Mesendoderm (in vitro differentiated cells): Measurements from ENCODE around the gene SEMA3E.
A peak's percentile ranks its signal among the peaks of the same experiment; 100 is the strongest.

Experiments used
- DNase-seq: peaks from one replicate; pipeline ENCODE4 v3.0.0; 2013
- H2AK5ac ChIP-seq: 2 replicates; pipeline ENCODE4 v1.6.1; 2013; ENCODE audit warnings: low read length, inconsistent platforms
- H2BK120ac ChIP-seq: 2 replicates; pipeline ENCODE4 v1.6.1; 2013; ENCODE audit warnings: low read depth, mild to moderate bottlenecking, low read length, moderate library complexity, mixed read lengths
- H2BK15ac ChIP-seq: replicated peaks from 2 replicates; pipeline ENCODE4 v1.6.1; 2013; ENCODE audit warnings: low read depth, mild to moderate bottlenecking, moderate library complexity
- H2BK5ac ChIP-seq: 2 replicates; pipeline ENCODE4 v1.6.1; 2013; ENCODE audit warnings: low read length, inconsistent platforms
- H3K18ac ChIP-seq: 2 replicates; pipeline ENCODE4 v1.6.1; 2013; ENCODE audit warnings: mild to moderate bottlenecking, low read length, mixed read lengths
- H3K23ac ChIP-seq: one replicate; pipeline ENCODE4 v1.6.1; 2013; ENCODE audit warnings: low read length
- H3K27ac ChIP-seq: 2 replicates; pipeline ENCODE4 v1.5.1; 2013; ENCODE audit warnings: low read depth, mild to moderate bottlenecking, inconsistent platforms, low read length, moderate library complexity
- H3K27me3 ChIP-seq: 2 replicates; pipeline ENCODE4 v1.6.1; 2013; ENCODE audit warnings: low read length, control low read depth, mild to moderate bottlenecking, inconsistent platforms; ENCODE audit not compliant: insufficient read depth, poor library complexity
- H3K36me3 ChIP-seq: 2 replicates; pipeline ENCODE4 v1.6.1; 2013; ENCODE audit warnings: low read length, inconsistent platforms; ENCODE audit not compliant: control insufficient read depth, insufficient read depth
- H3K4ac ChIP-seq: one replicate; pipeline ENCODE4 v1.6.1; 2013; ENCODE audit warnings: low read depth, mild to moderate bottlenecking, low read length, moderate library complexity
- H3K4me1 ChIP-seq: 2 replicates; pipeline ENCODE4 v1.6.1; 2013; ENCODE audit warnings: low read depth, low read length, inconsistent platforms; ENCODE audit not compliant: control insufficient read depth
- H3K4me2 ChIP-seq: 2 replicates; pipeline ENCODE4 v1.6.1; 2013; ENCODE audit warnings: low read length
- H3K4me3 ChIP-seq: 2 replicates; pipeline ENCODE4 v1.5.1; 2013; ENCODE audit warnings: mild to moderate bottlenecking, low read length
- H3K56ac ChIP-seq: one replicate; pipeline ENCODE4 v1.6.1; 2013; ENCODE audit warnings: low read length
- H3K79me1 ChIP-seq: 2 replicates; pipeline ENCODE4 v1.6.1; 2013; ENCODE audit warnings: low read length, inconsistent platforms
- H3K79me2 ChIP-seq: 2 replicates; pipeline ENCODE4 v1.6.1; 2013; ENCODE audit warnings: mild to moderate bottlenecking, low read length; ENCODE audit not compliant: control insufficient read depth, insufficient read depth
- H3K9ac ChIP-seq: 2 replicates; pipeline ENCODE4 v1.6.1; 2013; ENCODE audit warnings: low read length, inconsistent platforms
- H4K5ac ChIP-seq: one replicate; pipeline ENCODE4 v1.6.1; 2013; ENCODE audit warnings: low read length
- H4K8ac ChIP-seq: one replicate; pipeline ENCODE4 v1.6.1; 2013; ENCODE audit warnings: low read depth, mild to moderate bottlenecking, control low read depth, low read length, moderate library complexity
- WGBS: extraction: QIAGEN DNeasy Blood & Tissue Kit; methylation state at CpG from one replicate; pipeline ENCODE4 v1.1.7; 2013; ENCODE audit warnings: low lambda C conversion rate, missing lambda C conversion rate; ENCODE audit not compliant: insufficient coverage; ENCODE audit errors: extremely low coverage; 5-methylcytosine and 5-hydroxymethylcytosine counted together

The SEMA3E gene

GRCh38 chr7:83469076-83469475 lies 179.9 kb downstream of the SEMA3E start:
- Histone ChIP-seq H3K4ac (no peak overlapping the region), H2BK5ac (no peak overlapping the region), H3K9ac (no peak overlapping the region), H2BK15ac (no peak overlapping the region), H3K79me1 (no peaks in the 10 kb centered on the region), H2BK120ac (no peak overlapping the region), H3K36me3 (no peaks in the 10 kb centered on the region), H2AK5ac (no peak overlapping the region), H3K27ac (no peak overlapping the region), H3K27me3 (no peaks in the 10 kb centered on the region), H3K56ac (no peak overlapping the region), H4K8ac (no peak overlapping the region), H4K5ac (no peak overlapping the region), H3K18ac (no peak overlapping the region), H3K23ac (no peak overlapping the region), H3K4me3 (no peak overlapping the region), H3K4me1 (no peaks in the 10 kb centered on the region), H3K4me2 (no peak overlapping the region), H3K79me2 (no peaks in the 10 kb centered on the region)
- DNase-seq: no peak
- no CpG with 5 or more reads among the region's 2 CpGs for WGBS

- no CpG with 5 or more reads among the region's 2 CpGs for WGBS
- no peak overlapping the region for H3K27ac ChIP-seq
- H3K56ac ChIP-seq: peak overlapping the region; percentile 61
Observed at GRCh38 chr7:83468251-83468739, 180.6 kb downstream of the SEMA3E start.

GRCh38 chr7:83467493-83467892 lies 181.4 kb downstream of the SEMA3E start:
- no peak overlapping the region for H2AK5ac ChIP-seq
- H3K27me3 ChIP-seq: no peaks in the 10 kb centered on the region
- no peak overlapping the region for H2BK15ac ChIP-seq
- no peak overlapping the region for H2BK5ac ChIP-seq
- peak; percentile 40 for DNase-seq
- H3K4me3 ChIP-seq: no peak overlapping the region
- no peaks in the 10 kb centered on the region for H3K36me3 ChIP-seq
- H3K27ac ChIP-seq: no peak overlapping the region
- H3K23ac ChIP-seq: no peak overlapping the region
- no peak overlapping the region for H4K8ac ChIP-seq
- WGBS: no CpG with 5 or more reads among the region's 4 CpGs
- H2BK120ac ChIP-seq: no peak overlapping the region
- no peak overlapping the region for H3K56ac ChIP-seq
- H3K18ac ChIP-seq: no peak overlapping the region
- H3K4me1 ChIP-seq: no peaks in the 10 kb centered on the region
- H3K79me2 ChIP-seq: no peaks in the 10 kb centered on the region
- no peak overlapping the region for H3K9ac ChIP-seq
- H3K4ac ChIP-seq: no peak overlapping the region
- no peak overlapping the region for H4K5ac ChIP-seq
- no peaks in the 10 kb centered on the region for H3K79me1 ChIP-seq
- no peak overlapping the region for H3K4me2 ChIP-seq

More at GRCh38 chr7:83468251-83468739, 180.6 kb downstream of the SEMA3E start:
- Histone ChIP-seq H2BK5ac (no peak overlapping the region), H3K4me2 (no peak overlapping the region), H3K4me3 (no peak overlapping the region), H3K79me1 (no peaks in the 10 kb centered on the region), H2AK5ac (no peak overlapping the region), H4K8ac (no peak overlapping the region), H3K4me1 (no peaks in the 10 kb centered on the region), H4K5ac (no peak overlapping the region), H2BK120ac (no peak overlapping the region), H3K36me3 (no peaks in the 10 kb centered on the region), H3K27me3 (no peaks in the 10 kb centered on the region), H2BK15ac (no peak overlapping the region), H3K9ac (no peak overlapping the region), H3K79me2 (no peaks in the 10 kb centered on the region), H3K18ac (no peak overlapping the region), H3K23ac (no peak overlapping the region), H3K4ac (no peak overlapping the region)
- peak; percentile 95 for DNase-seq

GRCh38 chr7:83466956-83467355 lies 182.0 kb downstream of the SEMA3E start:
- WGBS: no CpG with 5 or more reads among the region's 2 CpGs
- Histone ChIP-seq H2AK5ac (no peak overlapping the region), H3K23ac (no peak overlapping the region), H3K4ac (no peak overlapping the region), H3K36me3 (no peaks in the 10 kb centered on the region), H4K8ac (no peak overlapping the region), H3K79me2 (no peaks in the 10 kb centered on the region), H3K18ac (no peak overlapping the region), H3K79me1 (no peaks in the 10 kb centered on the region), H3K27me3 (no peaks in the 10 kb centered on the region), H3K9ac (no peak overlapping the region), H2BK15ac (no peak overlapping the region), H3K4me1 (no peaks in the 10 kb centered on the region), H2BK5ac (no peak overlapping the region), H3K56ac (no peak overlapping the region), H2BK120ac (no peak overlapping the region), H3K4me2 (no peak overlapping the region), H3K27ac (no peak overlapping the region), H3K4me3 (no peak overlapping the region), H4K5ac (no peak overlapping the region)
- peak; percentile 54 for DNase-seq

- Histone ChIP-seq H2AK5ac (no peak overlapping the region), H3K36me3 (no peaks in the 10 kb centered on the region), H3K27me3 (no peaks in the 10 kb centered on the region), H3K4ac (no peak overlapping the region), H2BK120ac (no peak overlapping the region), H2BK15ac (no peak overlapping the region), H3K9ac (no peak overlapping the region), H3K79me1 (no peaks in the 10 kb centered on the region), H3K4me1 (no peaks in the 10 kb centered on the region), H3K56ac (no peak overlapping the region), H4K5ac (no peak overlapping the region), H4K8ac (no peak overlapping the region), H3K79me2 (no peaks in the 10 kb centered on the region), H2BK5ac (no peak overlapping the region), H3K23ac (no peak overlapping the region), H3K4me3 (no peak overlapping the region), H3K27ac (no peak overlapping the region), H3K18ac (no peak overlapping the region), H3K4me2 (no peak overlapping the region)
- no CpG with 5 or more reads among the region's 4 CpGs for WGBS
- DNase-seq: peak; percentile 17
Observed at GRCh38 chr7:83466187-83466923, 182.6 kb downstream of the SEMA3E start.

GRCh38 chr7:83465643-83466042 lies 183.3 kb downstream of the SEMA3E start:
- Histone ChIP-seq H3K4me1 (no peaks in the 10 kb centered on the region), H3K27me3 (no peaks in the 10 kb centered on the region), H3K23ac (no peak overlapping the region), H3K4me2 (no peak overlapping the region), H2AK5ac (no peak overlapping the region), H3K4ac (no peak overlapping the region), H3K79me1 (no peaks in the 10 kb centered on the region), H2BK5ac (no peak overlapping the region), H3K36me3 (no peaks in the 10 kb centered on the region), H3K56ac (no peak overlapping the region), H2BK120ac (no peak overlapping the region), H3K79me2 (peaks cover 3% of the 10 kb centered on the region), H3K9ac (no peak overlapping the region), H3K18ac (no peak overlapping the region), H4K5ac (no peak overlapping the region), H3K4me3 (no peak overlapping the region), H2BK15ac (no peak overlapping the region), H4K8ac (no peak overlapping the region), H3K27ac (no peak overlapping the region)
- WGBS: no CpG with 5 or more reads among the region's 4 CpGs
- peak; percentile 19 for DNase-seq
